ENCODE measurements around the gene SNX4.
"Not testable (repeated sequence)": the region's sequence is repeated elsewhere in the genome, so short reads cannot be mapped to it uniquely, and the experiment has no call there.

The SNX4 gene

DNA sequence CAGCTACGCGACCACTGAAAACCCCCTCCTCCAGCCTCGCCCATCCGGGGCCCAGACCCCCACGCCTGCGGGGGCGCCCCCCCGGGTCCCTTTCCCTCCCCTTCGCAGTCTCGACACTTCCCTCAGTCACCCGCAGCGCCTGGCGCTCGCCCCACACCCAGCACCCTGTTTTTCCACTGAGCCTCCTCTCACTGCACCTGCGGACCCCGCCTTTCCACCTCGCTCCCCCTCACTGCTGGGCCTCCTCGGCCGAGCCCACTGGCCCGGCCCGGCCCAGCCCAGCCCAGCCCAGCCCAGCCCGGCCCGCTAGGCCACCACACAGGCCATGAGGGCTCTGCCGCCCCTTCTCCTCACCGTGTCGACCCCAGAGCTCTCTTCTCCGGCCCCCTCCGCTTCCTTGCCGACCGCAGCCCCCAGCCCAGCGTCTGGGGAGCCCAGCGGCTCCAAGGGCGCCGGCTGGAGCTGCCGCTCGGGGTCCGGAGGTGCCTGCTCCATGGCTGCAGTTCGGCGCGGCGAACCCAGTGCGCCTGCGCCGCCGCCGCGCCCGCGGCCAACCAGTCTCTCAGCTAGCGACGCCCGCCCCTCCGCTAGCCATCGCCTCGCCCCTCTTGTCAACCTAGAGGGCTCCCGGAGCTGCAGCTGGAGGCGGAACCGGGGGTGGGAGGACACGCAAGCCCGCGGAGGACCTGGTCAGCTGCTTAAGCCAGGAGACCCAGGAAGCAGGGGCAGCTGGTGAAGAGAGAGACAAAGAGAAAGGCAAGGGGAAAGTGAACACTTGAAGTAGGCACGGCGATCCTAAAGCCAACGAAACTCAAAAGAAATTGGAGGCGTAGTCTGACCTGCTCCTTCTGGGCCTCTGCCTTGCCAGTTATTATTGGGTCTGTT, at the start of gene SNX4:
TSS of gene SNX4 (minus strand) at position 525 of the 885 bp plus-strand sequence. CDS start at position 495, 30 bp downstream.
- DNase-seq: peak; percentile 88 to 90

DNA sequence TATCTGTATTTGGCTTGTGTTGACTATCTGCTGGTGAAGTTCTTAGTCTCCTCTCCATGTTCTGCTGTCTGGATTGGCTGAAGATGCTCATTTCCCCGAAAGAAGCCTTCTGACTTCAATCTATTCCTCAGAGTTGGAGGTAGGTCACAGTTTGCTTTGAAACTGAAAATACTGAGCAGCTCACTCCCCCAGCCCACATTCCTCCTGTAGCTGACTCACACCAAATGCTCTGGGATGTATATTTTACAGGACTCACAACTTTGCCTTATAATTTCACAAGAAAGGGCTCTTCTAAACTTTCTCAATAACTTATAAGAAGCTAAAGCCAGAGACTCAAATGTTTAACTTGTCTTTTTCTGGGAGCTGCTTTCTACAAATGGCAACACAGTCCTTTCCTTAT, 36.3 kb upstream of the SNX4 start:
- no peak for DNase-seq

DNA sequence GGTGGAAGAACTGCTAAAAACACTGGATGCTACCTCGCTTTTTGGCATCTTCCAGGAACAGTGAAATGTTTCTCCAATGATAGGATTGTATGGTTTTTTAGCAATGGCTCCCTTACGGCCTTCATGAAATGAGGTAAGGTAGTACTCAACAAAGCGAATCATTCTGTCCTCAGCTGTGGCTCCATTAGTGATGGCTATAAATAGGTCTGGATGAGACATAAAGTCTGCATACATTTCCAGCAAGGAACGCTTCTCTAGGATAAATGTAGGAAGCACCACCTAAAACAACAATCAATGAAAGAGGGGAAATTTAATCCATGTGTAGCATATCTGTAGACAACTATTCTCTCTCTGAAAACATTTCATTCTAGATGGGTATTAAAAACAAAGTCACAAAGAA, 32.4 kb upstream of the SNX4 start:
- DNase-seq: no peak

DNA sequence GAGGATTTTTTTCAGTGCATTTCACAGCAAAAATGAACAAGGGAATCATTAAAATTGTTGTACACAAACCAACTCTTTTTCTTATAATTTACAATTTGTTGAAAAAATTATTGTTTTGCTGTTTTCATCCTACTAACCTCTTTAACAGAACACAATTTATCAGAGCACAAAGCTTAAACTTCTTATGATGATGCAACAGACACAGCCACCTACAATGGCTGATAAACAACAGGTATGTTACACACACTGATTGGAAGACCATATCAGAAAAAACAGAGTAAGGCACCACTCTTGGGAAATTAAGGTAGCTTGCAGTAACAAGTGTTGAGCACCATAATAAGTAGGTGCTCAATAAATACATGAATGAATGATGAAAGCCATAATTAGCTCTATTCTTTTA, 8.9 kb upstream of the SNX4 start:
- DNase-seq: no peak

DNA sequence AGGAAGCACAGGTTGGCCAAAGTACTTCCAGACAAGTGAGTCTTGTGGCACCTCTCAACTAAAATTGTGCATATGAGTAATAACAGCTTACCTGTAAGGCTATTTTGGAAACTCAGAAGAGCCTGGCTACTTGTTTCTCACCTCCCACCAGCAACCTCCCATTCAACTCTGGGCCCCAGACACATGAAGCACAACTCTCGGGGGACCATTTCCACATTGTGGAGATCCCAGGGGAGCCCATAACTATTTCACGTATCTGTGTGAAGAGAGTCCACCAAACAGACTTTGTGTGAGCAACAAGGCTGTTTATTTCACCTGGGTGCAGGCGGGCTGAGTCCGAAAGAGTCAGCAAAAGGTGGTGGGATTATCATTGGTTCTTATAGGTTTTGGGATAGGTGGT, 5.2 kb upstream of the SNX4 start:
- DNase-seq: no peak

DNA sequence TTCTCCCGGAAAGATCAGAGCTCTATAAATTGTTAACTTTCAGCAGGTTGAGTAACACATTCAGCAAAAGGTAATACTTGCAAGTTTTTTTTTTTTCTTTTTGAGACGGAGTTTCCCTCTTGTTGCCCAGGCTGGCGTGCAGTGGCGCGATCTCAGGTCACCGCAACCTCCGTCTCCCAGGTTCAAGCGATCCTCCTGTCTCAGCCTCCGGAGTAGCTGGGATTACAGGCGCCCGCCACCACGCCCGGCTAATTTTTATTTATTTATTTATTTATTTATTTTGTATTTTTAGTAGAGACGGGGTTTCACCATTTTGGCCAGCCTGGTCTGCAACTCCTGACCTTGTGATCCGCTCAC, 539 bp upstream of the SNX4 start:
- not testable (repeated sequence) for DNase-seq

DNA sequence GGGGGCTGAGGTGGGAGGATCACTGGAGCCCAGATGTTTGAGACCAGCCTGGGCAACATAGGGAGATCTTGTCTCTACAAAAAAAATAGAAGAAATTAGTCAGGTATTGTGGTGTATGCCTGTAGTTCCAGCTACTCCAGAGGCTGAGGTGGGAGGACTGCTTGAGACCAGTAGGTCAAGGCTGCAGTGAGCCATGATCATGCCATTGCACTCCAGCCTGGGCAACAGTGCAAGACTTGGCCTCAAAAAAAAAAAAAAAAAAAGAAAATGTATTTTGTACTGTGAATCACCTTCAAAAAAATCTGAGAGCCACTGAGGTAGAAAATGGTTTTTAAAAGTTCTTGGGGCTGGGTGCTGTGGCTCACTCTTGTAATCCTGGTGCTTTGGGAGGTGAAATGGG, 4.6 kb downstream of the SNX4 start:
- DNase-seq: no peak

DNA sequence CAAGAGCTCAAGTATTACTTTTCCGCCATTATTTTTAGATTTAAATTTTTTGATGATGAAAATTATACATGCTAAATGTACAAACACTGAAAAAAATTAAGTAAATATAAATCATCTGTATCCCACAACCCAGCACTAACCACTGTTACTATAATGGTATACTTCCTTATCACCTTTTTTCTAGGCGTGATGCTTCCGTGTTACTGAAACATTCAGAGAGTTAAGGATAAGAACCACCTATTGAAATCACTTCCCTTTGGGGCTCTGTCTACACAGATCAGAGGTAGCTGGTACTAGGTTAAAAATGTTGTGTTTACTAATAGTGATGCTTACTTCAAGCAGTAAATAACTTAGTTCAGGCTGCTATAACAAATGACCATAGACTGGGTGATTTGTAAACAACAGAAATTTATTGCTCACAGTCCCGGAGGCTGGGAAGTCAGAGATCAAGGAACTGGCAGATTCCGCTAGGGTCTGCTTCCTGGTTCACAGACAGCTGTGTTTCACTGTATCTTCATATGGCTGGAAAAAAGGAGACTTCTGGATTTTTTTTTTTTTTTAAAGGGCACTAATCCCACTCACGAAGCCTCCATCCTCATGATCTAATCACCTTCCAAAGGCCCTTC, 6.4 kb downstream of the SNX4 start:
- DNase-seq: no peak

DNA sequence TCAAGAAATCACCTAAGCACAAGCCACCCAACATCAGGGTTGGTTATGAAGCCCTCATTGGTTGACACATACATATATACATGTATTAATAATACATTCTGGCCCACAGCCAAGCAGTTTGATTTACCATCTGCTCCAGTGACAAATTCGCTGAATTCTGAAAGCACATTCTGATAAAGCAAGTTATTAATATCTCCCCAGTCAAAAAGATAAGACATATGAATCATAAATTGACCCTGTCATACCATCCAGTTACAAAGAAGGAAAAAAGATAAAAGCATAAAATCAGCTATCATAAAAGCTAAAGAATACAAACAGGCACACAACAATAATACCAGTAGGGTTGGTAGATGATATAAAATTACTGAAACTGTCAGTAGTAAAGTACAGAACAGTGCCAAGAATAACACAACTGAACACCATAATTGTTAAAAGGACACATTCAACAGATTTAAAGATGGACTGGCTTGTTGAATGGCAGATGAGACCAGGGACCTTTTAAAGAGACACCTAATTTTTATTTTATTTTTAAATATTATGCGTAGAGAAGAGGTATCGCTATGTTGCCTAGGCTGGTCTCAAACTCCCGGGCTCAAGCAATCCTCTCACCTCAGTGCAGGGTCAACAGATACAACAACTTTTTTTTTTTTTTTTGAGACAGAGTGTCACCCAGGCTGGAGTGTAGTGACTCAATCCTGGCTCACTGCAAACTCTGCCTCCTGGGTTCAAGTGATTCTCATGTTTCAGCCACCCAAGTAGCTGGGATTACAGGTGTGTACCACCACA, 7.7 kb downstream of the SNX4 start:
- no peak for DNase-seq

DNA sequence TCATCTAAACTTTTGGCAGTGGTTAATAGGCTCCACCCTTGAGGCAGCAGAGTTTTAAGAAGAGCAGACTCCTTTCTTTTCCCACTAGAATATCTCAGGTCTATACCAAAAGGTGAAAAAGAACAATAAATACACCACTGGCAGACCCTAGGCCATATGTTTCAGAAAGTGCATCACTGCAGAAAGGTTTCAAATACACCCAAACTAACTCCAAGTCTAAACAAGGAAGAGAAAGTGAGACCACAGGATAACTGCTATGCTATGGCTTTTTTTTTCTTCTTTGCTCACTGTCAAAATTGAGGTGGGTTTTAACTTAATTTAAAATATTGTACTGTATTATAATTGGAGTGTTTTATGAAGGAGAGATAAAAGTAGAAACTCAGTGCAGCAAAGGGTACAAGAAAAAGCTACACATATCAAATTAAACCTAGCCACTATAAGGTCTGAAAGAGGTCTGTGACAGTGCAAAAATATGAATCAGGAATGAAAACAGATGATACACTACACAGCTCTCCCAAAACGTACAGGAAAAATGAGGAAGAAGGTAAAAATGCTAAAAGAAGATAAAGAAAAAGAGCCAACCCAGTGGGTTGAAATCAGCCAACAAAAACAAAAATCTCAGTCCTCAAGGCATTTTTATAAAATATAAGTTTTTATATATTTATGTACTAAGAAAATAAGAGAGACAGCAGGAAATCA, 8.4 kb downstream of the SNX4 start:
- no peak for DNase-seq

DNA sequence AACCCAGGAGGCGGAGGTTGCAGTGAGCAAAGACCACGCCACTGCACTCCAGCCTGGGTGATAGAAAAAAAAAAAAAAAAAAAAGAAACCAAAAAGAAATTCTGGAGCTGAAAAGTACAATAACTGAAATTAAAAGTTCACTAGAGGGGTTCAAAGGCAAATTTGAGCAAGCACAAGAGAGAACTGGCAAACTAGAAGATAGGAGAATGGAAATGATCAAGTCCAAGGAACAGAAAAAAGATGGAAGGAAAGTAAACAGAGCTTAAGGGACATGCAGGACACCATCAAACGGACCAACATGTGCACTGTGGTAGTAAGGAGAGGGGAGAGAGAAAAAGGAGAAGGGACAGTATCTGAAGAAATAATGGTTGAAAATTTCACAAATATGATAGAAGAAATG, 12.9 kb downstream of the SNX4 start:
- DNase-seq: no peak

DNA sequence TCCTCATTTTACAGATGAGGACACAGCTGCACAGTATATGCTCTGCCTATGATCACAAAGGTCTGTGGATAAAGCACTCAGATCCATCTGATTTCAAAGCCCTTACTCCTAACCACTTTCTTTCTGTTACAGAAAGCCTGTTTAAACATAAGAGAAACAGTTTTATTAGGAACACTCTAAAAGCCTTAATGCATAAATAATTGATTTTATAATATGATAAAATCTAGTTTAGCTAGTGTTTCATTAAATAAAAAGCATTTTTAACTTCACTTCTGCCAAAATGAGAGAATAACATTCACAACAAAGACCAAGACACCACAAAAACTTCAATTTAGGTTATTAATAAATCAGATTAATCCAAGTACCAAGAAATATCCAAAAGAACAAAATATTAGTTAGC, 21.4 kb downstream of the SNX4 start:
- DNase-seq: no peak

DNA sequence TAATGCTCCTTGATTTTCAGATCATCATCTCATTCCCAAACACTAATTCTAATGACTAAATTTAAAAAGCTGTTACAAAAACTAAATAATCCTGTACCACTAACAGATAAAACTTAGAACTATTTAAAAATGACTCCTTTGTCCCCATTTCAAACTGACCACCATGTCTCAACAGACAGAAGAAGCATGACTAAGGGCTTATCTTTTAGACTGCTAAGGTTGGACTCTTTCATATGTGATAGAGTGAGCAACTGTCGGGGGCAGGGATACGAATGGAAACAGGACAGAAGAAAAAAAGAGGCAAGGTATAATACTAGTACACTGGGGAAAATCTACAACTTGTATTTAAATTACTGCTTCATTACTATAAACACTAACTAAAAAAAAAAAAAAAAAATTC, 23.3 kb downstream of the SNX4 start:
- DNase-seq: no peak

DNA sequence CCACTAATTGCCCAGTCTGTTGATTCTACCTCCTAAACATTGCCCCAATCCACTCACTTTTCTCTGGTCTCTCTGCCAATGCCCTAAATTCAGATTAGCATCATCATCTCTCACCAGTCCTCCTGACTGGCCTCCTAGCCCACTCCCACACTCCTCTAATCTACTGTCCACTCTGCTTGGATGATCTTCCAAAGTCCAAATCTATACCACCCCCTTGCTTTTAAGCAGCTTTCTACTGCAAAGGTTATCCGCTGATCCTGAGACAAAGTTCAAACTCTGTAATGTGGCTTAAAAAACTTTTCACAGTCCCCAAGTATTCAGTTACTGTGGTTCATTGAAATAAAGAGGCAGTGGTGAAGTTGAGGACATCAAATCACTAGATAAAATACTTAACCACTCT, 37.6 kb downstream of the SNX4 start:
- no peak for DNase-seq

DNA sequence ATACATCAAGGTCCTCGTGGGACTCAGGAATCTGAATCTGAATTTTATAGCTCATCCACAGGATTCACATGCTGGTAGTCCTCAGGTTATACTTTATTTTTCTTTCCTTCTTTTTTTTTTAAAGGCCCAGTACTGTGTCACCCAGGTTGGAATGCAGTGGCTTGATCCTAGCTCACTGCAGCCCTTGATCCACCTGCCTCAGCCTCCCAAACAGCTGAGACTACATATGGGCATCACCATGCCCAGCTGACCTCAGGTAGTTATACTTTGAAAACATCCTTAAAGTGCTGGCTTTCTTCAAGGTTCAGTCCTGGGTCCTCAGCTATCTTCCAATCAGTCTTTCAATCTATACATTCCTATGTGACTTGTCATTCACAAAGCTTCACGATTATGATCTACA, 38.2 kb downstream of the SNX4 start:
- no peak for DNase-seq

DNA sequence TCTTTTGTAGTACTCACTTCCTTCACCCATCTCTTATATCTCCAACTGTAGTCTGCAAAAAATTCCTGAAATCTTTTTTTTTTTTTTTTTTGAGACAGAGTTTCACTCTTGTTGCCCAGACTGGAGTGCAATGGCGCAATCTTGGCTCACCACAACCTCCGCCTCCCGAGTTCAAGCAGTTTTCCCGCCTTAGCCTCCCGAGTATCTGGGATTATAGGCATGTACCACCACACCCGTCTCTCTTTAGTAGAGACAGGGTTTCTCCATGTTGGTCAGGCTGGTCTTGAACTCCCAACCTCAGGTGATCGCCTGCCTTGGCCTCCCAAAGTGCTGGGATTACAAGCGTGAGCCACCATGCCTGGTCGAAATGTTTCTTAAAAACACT, 38.6 kb downstream of the SNX4 start:
- not testable (repeated sequence) for DNase-seq

DNA sequence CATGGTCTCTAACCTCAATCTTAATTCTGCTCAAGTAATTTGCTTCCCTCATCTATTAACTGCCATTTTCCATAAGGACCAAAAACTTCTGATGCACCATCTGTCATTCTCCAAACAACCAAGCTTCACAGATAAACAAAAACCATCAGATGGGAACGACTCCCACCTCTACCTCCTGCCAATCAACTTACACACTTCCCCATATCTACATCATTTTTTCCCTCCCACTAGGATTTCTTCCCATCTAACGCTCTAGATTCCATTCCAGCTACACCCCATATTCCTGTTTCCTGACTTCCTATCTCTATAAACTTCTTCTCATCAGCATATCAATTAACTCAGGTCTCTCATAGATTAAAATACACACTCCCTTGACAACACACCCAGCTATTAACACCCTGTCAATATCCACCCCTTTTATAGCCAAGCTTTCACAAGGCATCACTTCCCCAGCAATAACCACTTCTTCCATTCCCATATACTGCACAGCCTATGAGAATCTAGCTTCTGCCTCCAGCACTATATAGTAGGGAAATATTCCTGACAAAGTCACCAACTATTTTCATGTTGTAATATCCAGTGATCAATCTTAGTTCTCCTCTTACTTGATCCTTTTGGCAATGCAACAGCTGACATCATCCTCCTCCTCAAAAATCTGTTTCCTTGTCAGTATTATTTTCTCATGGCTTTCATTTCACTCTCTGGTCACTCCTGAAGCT, 39.2 kb downstream of the SNX4 start:
- no peak for DNase-seq

DNA sequence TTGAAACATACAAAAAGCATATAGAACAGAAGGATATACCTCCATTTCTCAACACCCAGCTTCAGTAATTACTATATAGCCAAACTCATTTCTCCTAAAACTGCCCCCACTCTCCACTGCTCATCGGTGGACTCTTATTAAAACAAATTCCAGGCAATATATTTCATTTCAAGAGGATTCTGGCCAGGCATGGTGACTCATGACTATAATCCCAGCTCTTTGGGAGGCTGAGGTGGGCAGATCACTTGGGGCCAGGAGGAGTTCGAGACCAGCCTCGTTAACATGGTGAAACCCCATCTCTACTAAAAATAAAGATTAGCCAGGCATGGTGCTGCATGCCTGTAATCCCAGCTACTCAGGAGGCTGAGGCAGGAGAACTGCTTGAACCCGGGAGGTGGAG, 40.9 kb downstream of the SNX4 start:
- no peak for DNase-seq

DNA sequence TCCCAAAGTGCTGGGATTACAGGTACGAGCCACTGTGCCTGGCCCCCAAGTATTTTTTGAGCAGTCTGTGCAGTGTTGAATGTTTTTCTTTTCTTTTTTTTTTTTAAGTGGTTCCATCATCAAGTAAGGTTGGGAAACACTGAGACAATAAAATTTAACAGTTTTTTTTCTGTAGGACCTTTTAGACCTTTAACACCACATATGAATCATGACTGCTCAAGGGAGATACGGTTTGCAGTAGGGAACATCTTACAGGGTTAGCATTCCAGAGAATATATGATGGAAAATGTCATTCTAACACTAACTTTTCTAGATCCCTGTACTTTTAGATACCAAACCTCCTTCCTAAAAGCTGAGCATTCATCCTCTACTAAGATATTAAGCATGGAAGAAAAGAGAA, 41.7 kb downstream of the SNX4 start:
- DNase-seq: no peak

DNA sequence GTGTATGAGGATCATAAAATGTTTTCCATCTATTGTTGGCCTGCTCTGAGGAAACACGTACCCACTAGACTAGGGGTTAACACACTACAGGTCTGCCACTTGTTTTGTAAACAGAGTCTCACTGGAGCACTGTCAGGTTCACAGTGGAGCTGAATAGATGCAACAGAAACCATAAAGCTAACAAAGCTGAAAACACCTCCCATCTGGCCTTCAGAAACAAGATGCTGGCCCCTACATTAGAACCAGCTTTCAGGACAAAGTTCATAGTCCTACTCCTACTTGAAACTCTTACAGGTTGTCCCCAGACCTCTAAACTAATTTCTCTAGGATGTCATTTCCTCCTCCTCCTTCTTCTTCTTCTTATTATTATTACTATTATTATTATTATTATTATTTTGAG, 42.3 kb downstream of the SNX4 start:
- no peak for DNase-seq

DNA sequence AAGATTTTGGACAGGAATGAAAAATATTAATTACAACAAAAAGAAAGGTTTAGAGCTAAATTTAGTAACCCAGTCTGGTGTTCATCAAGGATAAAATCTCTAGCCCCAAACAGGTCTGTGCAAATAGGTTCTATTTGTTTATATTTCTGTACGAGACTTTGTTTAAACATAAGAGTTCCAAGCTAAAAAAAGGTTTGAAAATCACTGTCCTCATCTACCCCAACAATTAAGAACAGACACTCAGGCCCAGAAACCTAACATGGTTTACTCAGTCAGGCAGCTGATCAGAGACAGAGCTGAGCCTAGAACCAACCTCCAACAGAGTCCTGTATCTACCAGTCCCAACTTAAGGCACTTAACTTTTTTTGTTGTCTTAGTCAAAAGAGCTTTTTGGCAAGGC, 49.3 kb downstream of the SNX4 start:
- DNase-seq: no peak

DNA sequence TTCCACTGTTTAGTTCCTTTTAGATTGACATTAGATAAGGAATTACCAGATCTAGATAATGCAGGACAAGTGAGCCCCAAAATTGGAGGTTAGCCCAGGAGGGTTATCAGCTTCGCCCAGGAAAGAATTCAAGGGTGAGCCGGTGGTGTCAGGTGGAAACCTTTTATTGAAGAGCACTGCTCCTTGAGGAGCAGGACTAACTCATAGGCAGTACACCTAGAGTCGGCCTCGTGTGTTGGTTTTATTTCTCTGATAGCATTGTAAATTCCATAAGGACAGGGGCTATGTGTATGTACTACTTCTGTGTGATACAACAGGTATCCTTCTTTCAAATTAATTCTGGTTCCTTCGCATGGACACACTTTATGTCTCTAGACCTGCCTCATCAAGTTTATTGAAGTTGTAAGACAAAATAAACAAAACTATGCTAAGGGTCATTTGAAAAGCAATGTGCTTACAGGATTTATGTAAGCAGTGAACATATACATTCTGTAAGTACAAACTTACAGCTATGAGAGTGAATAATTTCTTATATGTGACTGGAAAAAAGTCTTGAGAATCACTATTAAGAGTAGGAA, 57.2 kb downstream of the SNX4 start:
- no peak for DNase-seq
